Liver (tissue), 9 donors: Measurements from ENCODE around the gene RARS1. TPM values are rescaled to one million over a fixed set of nuclear protein-coding genes. Genes with fewer than 3 reads are reported as not detected.

ENCODE experiments used
- DNase-seq: peaks from one replicate; pipeline ENCODE4 v3.0.0-alpha.2; 2017; ENCODE audit warnings: low spot score
- H3K27ac ChIP-seq, 2 donors: one replicate each; pipeline ENCODE4 v1.7.0; 2013; ENCODE audit warnings: inconsistent platforms in 2 of 2, low read length in 2 of 2, control low read depth in 1 of 2, low read depth in 1 of 2, mild to moderate bottlenecking in 1 of 2
- H3K27me3 ChIP-seq, 4 donors: one replicate each; pipeline versions ENCODE4 v1.6.1 to v1.7.0; 2013; ENCODE audit warnings: low read length in 3 of 4, inconsistent platforms in 1 of 4, mild to moderate bottlenecking in 1 of 4, moderate library complexity in 1 of 4; ENCODE audit not compliant: control insufficient read depth in 4 of 4, insufficient read depth in 4 of 4
- H3K36me3 ChIP-seq, 4 donors: one replicate each; pipeline versions ENCODE4 v1.6.1 to v1.7.0; 2013; ENCODE audit warnings: low read length in 3 of 4, mild to moderate bottlenecking in 3 of 4, low read depth in 1 of 4, moderate library complexity in 1 of 4; ENCODE audit not compliant: control insufficient read depth in 4 of 4, insufficient read depth in 3 of 4
- H3K4me1 ChIP-seq, 4 donors: one replicate each; pipeline versions ENCODE4 v1.6.1 to v1.7.0; 2013; ENCODE audit warnings: low read length in 3 of 4, mild to moderate bottlenecking in 3 of 4, moderate library complexity in 1 of 4; ENCODE audit not compliant: control insufficient read depth in 4 of 4, insufficient read depth in 4 of 4
- H3K4me3 ChIP-seq, 3 donors: one replicate each; pipeline versions ENCODE4 v1.6.1 to v1.7.0; 2013; ENCODE audit warnings: low read length in 3 of 3, control low read depth in 1 of 3, low read depth in 1 of 3, mild to moderate bottlenecking in 1 of 3
- H3K9ac ChIP-seq, 2 donors: one replicate each; pipeline ENCODE4 v1.7.0; 2013; ENCODE audit warnings: low read length in 2 of 2, mild to moderate bottlenecking in 2 of 2, moderate library complexity in 2 of 2, control low read depth in 1 of 2, low read depth in 1 of 2
- H3K9me3 ChIP-seq, 4 donors: one replicate each; pipeline versions ENCODE4 v1.6.1 to v1.7.0; 2013; ENCODE audit warnings: low read length in 3 of 4; ENCODE audit not compliant: control insufficient read depth in 4 of 4
- EGR1 ChIP-seq, 2 donors: IDR thresholded peaks; 2 replicates each; pipeline ENCODE4 v1.6.1; 2016 to 2018; ENCODE audit warnings: antibody characterized with exemption in 2 of 2, low read depth in 2 of 2
- FOXA1 ChIP-seq: IDR thresholded peaks from 2 replicates; pipeline ENCODE4 v1.6.1; 2016; ENCODE audit warnings: antibody characterized with exemption
- FOXA2 ChIP-seq: IDR thresholded peaks from 2 replicates; pipeline ENCODE4 v1.6.1; 2016; ENCODE audit warnings: antibody characterized with exemption
- GABPA ChIP-seq, 2 donors: IDR thresholded peaks in 1 of 2; conservative IDR thresholded peaks in 1 of 2; 2 replicates each; pipeline ENCODE4 v1.6.1; 2016; ENCODE audit warnings: antibody characterized with exemption in 2 of 2, mild to moderate bottlenecking in 1 of 2, moderate library complexity in 1 of 2
- HNF4A ChIP-seq, 2 donors: conservative IDR thresholded peaks; 2 replicates each; pipeline ENCODE4 v1.6.1; 2016; ENCODE audit warnings: antibody characterized with exemption in 2 of 2, mild to moderate bottlenecking in 2 of 2
- HNF4G ChIP-seq: IDR thresholded peaks from 2 replicates; pipeline ENCODE4 v1.6.1; 2016; ENCODE audit warnings: antibody characterized with exemption
- JUND ChIP-seq, 2 donors: IDR thresholded peaks; 2 replicates each; pipeline ENCODE4 v1.6.1; 2016; ENCODE audit warnings: antibody characterized with exemption in 2 of 2
- NR2F2 ChIP-seq: IDR thresholded peaks from 2 replicates; pipeline ENCODE4 v1.6.1; 2016; ENCODE audit warnings: antibody characterized with exemption
- RAD21 ChIP-seq, 2 donors: IDR thresholded peaks; 2 replicates each; pipeline ENCODE4 v1.6.1; 2016; ENCODE audit warnings: antibody characterized with exemption in 2 of 2, mild to moderate bottlenecking in 2 of 2
- RXRA ChIP-seq, 2 donors: IDR thresholded peaks; 2 replicates each; pipeline ENCODE4 v1.6.1; 2017 to 2018; ENCODE audit warnings: antibody characterized with exemption in 2 of 2, mild to moderate bottlenecking in 1 of 2
- SP1 ChIP-seq: IDR thresholded peaks from 2 replicates; pipeline ENCODE4 v1.6.1; 2018; ENCODE audit warnings: antibody characterized with exemption, mild to moderate bottlenecking
- TAF1 ChIP-seq: conservative IDR thresholded peaks from 2 replicates; pipeline ENCODE4 v1.6.1; 2016; ENCODE audit warnings: antibody characterized with exemption, mild to moderate bottlenecking
- YY1 ChIP-seq: IDR thresholded peaks from 2 replicates; pipeline ENCODE4 v1.6.1; 2016; ENCODE audit warnings: antibody characterized with exemption, mild to moderate bottlenecking
- WGBS: extraction: QIAGEN DNeasy Blood & Tissue Kit; methylation state at CpG from one replicate; pipeline ENCODE4 v1.1.7; 2013; 5-methylcytosine and 5-hydroxymethylcytosine counted together
- polyA plus RNA-seq, 2 donors: library from polyadenylated mRNA; stranded (reverse) in 1 of 2; unstranded in 1 of 2; fragments of 200-250 nt in 1 of 2; fragments of >200 nt in 1 of 2; fragmentation: Nextera tagmentation in 1 of 2; extraction: Ambion mirVana in 1 of 2; gene quantifications; one replicate each; pipeline versions ENCODE4 v1.2.1 to v1.2.3, GENCODE V29; 2013 to 2015
- total RNA-seq, 2 donors: library from RNA; depleted of rRNA; stranded (reverse); fragments of >200 nt; gene quantifications; one replicate each; pipeline ENCODE4 v1.2.3, GENCODE V29; 2014
- TF ChIP-seq, protein P1 (sequence below): IDR thresholded peaks from 2 replicates; pipeline ENCODE4 v1.6.1; 2016; ENCODE audit warnings: antibody characterized with exemption, mild to moderate bottlenecking
- TF ChIP-seq, protein P2 (sequence below): IDR thresholded peaks from 2 replicates; pipeline ENCODE4 v1.6.1; 2016; ENCODE audit warnings: antibody characterized with exemption
- TF ChIP-seq, protein P3 (sequence below): fragments of 150-350 bp; IDR thresholded peaks from 2 replicates; pipeline ENCODE4 v1.5.1; 2017; ENCODE audit warnings: improper control_type of control experiment, low read depth, low read length; ENCODE audit not compliant: missing input control
- TF ChIP-seq, protein P4 (sequence below): IDR thresholded peaks from 2 replicates; pipeline ENCODE4 v1.6.1; 2016; ENCODE audit warnings: antibody characterized with exemption
- TF ChIP-seq, protein P5 (sequence below): IDR thresholded peaks from 2 replicates; pipeline ENCODE4 v1.6.1; 2016; ENCODE audit warnings: antibody characterized with exemption
- donor health status: healthy.
- donor health status: healthy.
- donor health status: healthy.
- donor health status: healthy.
- donor health status: healthy.

The RARS1 gene
- total and polyA plus RNA-seq, 4 donors, result 16.5 to 42.5 (median 30.1) TPM

DNA sequence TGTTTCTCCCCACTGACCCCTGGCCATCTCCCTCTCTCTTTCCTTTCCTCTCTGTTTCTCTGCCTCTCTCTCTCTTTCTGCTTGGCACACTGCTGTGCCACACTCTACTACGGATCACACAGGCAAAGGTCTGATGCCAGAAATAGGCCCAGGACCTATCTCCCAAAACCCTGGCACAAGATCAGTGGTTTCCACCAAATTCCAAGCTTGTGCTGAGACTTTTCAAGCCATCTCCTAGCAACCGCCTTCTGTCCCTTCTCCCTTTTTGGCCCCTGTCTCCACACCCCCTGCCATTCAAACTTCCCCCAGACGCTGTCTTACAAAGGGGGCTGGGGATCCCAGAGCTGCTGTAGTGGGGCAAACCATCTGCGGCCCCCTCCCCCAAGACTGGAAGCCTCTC is 38.5 kb upstream of the RARS1 start:
- no peak for DNase-seq
- Histone ChIP-seq H3K27ac (no peak overlapping the region), H3K9me3 (no peaks in the 10 kb centered on the region), H3K4me1 (no peaks in the 10 kb centered on the region), H3K36me3 (peaks cover 4 to 51% (median 36%) of the 10 kb centered on the region in 4 donors), H3K9ac (no peak overlapping the region), H3K27me3 (no peaks in the 10 kb centered on the region), H3K4me3 (no peak overlapping the region)
- 92% methylated on average over 4 of the region's 4 CpGs for WGBS
- TF ChIP-seq HNF4A (conservative IDR thresholded peaks at IDR 0.05) (no peak), FOXA2 (no peak), NR2F2 (no peak), FOXA1 (no peak), YY1 (no peak), RAD21 (IDR thresholded peaks at IDR 0.05) (no peak), RXRA (IDR thresholded peaks at IDR 0.05) (no peak), GABPA (IDR thresholded peaks at IDR 0.05 in 1 of 2, conservative IDR thresholded peaks at IDR 0.05 in 1 of 2) (no peak), TAF1 (no peak), EGR1 (IDR thresholded peaks at IDR 0.05; ENCODE audit: low read depth in 2 of 2) (no peak), HNF4G (no peak), SP1 (no peak), JUND (IDR thresholded peaks at IDR 0.05) (no peak)
- TF ChIP-seq, protein P1, sequence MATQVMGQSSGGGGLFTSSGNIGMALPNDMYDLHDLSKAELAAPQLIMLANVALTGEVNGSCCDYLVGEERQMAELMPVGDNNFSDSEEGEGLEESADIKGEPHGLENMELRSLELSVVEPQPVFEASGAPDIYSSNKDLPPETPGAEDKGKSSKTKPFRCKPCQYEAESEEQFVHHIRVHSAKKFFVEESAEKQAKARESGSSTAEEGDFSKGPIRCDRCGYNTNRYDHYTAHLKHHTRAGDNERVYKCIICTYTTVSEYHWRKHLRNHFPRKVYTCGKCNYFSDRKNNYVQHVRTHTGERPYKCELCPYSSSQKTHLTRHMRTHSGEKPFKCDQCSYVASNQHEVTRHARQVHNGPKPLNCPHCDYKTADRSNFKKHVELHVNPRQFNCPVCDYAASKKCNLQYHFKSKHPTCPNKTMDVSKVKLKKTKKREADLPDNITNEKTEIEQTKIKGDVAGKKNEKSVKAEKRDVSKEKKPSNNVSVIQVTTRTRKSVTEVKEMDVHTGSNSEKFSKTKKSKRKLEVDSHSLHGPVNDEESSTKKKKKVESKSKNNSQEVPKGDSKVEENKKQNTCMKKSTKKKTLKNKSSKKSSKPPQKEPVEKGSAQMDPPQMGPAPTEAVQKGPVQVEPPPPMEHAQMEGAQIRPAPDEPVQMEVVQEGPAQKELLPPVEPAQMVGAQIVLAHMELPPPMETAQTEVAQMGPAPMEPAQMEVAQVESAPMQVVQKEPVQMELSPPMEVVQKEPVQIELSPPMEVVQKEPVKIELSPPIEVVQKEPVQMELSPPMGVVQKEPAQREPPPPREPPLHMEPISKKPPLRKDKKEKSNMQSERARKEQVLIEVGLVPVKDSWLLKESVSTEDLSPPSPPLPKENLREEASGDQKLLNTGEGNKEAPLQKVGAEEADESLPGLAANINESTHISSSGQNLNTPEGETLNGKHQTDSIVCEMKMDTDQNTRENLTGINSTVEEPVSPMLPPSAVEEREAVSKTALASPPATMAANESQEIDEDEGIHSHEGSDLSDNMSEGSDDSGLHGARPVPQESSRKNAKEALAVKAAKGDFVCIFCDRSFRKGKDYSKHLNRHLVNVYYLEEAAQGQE, result no peak
- TF ChIP-seq, protein P2, sequence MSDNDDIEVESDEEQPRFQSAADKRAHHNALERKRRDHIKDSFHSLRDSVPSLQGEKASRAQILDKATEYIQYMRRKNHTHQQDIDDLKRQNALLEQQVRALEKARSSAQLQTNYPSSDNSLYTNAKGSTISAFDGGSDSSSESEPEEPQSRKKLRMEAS, result no peak
- TF ChIP-seq, protein P3, sequence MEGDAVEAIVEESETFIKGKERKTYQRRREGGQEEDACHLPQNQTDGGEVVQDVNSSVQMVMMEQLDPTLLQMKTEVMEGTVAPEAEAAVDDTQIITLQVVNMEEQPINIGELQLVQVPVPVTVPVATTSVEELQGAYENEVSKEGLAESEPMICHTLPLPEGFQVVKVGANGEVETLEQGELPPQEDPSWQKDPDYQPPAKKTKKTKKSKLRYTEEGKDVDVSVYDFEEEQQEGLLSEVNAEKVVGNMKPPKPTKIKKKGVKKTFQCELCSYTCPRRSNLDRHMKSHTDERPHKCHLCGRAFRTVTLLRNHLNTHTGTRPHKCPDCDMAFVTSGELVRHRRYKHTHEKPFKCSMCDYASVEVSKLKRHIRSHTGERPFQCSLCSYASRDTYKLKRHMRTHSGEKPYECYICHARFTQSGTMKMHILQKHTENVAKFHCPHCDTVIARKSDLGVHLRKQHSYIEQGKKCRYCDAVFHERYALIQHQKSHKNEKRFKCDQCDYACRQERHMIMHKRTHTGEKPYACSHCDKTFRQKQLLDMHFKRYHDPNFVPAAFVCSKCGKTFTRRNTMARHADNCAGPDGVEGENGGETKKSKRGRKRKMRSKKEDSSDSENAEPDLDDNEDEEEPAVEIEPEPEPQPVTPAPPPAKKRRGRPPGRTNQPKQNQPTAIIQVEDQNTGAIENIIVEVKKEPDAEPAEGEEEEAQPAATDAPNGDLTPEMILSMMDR, result no peak
- TF ChIP-seq, protein P4, sequence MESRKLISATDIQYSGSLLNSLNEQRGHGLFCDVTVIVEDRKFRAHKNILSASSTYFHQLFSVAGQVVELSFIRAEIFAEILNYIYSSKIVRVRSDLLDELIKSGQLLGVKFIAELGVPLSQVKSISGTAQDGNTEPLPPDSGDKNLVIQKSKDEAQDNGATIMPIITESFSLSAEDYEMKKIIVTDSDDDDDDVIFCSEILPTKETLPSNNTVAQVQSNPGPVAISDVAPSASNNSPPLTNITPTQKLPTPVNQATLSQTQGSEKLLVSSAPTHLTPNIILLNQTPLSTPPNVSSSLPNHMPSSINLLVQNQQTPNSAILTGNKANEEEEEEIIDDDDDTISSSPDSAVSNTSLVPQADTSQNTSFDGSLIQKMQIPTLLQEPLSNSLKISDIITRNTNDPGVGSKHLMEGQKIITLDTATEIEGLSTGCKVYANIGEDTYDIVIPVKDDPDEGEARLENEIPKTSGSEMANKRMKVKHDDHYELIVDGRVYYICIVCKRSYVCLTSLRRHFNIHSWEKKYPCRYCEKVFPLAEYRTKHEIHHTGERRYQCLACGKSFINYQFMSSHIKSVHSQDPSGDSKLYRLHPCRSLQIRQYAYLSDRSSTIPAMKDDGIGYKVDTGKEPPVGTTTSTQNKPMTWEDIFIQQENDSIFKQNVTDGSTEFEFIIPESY, result no peak
- TF ChIP-seq, protein P5, sequence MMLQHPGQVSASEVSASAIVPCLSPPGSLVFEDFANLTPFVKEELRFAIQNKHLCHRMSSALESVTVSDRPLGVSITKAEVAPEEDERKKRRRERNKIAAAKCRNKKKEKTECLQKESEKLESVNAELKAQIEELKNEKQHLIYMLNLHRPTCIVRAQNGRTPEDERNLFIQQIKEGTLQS, result no peak
